GM06990 (cell line): Measurements from ENCODE around the gene DDX19B.
A peak's percentile ranks its signal among the peaks of the same experiment; 100 is the strongest.

Experiments used
- DNase-seq: peaks from one replicate; pipeline ENCODE4 v3.0.0-alpha.2; 2011; ENCODE audit not compliant: insufficient read length; ENCODE audit errors: extremely low read depth
- H3K27me3 ChIP-seq: replicated peaks from 2 replicates; pipeline ENCODE4 v1.6.0; 2011; ENCODE audit warnings: low read length; ENCODE audit not compliant: control insufficient read depth, insufficient read depth
- H3K36me3 ChIP-seq: 2 replicates; pipeline ENCODE4 v1.5.1; 2011; ENCODE audit warnings: low read length; ENCODE audit not compliant: control insufficient read depth, insufficient read depth
- H3K4me3 ChIP-seq: replicated peaks from 2 replicates; pipeline ENCODE4 v1.5.1; 2011; ENCODE audit warnings: low read depth, mild to moderate bottlenecking, control low read depth, low read length
- CTCF ChIP-seq: IDR thresholded peaks from 2 replicates; pipeline ENCODE4 v1.5.1; 2011; ENCODE audit warnings: low read length, control low read depth, mild to moderate bottlenecking, inconsistent platforms; ENCODE audit not compliant: insufficient read depth, poor library complexity, severe bottlenecking

The DDX19B gene

GRCh38 chr16:70380919-70381603 is 82.1 kb downstream of the DDX19B start:
- H3K36me3 ChIP-seq = peaks cover 8% of the 10 kb centered on the region

GRCh38 chr16:70381604-70382342 is 82.8 kb downstream of the DDX19B start:
- no peak for TF ChIP-seq CTCF
- Histone ChIP-seq H3K4me3 (peak overlapping the region; percentile 63), H3K36me3 (peaks cover 5% of the 10 kb centered on the region), H3K27me3 (no peaks in the 10 kb centered on the region)
- DNase-seq = no peak

More at GRCh38 chr16:70380919-70381603, 82.1 kb downstream of the DDX19B start:
- DNase-seq = peak; percentile 97
- peak; percentile 50 for TF ChIP-seq CTCF
- peak overlapping the region; percentile 91 for H3K4me3 ChIP-seq
- no peaks in the 10 kb centered on the region for H3K27me3 ChIP-seq

GRCh38 chr16:70383421-70383960 is 84.5 kb downstream of the DDX19B start:
- no peak for DNase-seq
- TF ChIP-seq CTCF = no peak
- Histone ChIP-seq H3K4me3 (no peak overlapping the region), H3K36me3 (peaks cover 11% of the 10 kb centered on the region), H3K27me3 (no peaks in the 10 kb centered on the region)
